DMS79 (cell line): ENCODE data around the gene FBXO42.
"Not testable (repeated sequence)": the region's sequence is repeated elsewhere in the genome, so short reads cannot be mapped to it uniquely, and the experiment has no call there.

Source experiments
- DNase-seq: peaks from one replicate; lab custom pipeline; 2025; lab: John Stamatoyannopoulos, UW

FBXO42 gene

GRCh38 chr1:16372535-16373285, 20.4 kb upstream of the FBXO42 start:
- no peak for DNase-seq

- no peak for DNase-seq
These were observed 19.4 kb upstream of the FBXO42 start for GRCh38 chr1:16371725-16372124.

DNA sequence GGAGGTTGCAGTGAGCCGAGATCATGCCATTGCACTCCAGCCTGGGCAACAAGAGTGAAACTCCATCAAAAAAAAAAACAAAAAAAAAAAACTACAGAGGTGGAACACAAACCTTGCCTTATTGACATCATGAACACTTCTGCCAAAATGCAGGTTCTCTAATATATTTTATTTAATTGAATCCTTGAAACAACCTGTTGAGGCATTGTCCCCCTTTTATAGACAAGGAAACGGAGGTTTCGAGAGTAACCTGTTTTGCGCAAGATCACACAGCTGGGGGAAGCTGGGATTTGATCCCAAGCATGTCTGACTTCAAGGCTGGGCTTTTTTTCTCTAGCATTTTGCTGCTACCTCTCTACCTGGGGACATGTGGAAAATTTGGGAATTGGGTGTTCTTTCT, 17.5 kb upstream of the FBXO42 start:
- DNase-seq: no peak

DNA sequence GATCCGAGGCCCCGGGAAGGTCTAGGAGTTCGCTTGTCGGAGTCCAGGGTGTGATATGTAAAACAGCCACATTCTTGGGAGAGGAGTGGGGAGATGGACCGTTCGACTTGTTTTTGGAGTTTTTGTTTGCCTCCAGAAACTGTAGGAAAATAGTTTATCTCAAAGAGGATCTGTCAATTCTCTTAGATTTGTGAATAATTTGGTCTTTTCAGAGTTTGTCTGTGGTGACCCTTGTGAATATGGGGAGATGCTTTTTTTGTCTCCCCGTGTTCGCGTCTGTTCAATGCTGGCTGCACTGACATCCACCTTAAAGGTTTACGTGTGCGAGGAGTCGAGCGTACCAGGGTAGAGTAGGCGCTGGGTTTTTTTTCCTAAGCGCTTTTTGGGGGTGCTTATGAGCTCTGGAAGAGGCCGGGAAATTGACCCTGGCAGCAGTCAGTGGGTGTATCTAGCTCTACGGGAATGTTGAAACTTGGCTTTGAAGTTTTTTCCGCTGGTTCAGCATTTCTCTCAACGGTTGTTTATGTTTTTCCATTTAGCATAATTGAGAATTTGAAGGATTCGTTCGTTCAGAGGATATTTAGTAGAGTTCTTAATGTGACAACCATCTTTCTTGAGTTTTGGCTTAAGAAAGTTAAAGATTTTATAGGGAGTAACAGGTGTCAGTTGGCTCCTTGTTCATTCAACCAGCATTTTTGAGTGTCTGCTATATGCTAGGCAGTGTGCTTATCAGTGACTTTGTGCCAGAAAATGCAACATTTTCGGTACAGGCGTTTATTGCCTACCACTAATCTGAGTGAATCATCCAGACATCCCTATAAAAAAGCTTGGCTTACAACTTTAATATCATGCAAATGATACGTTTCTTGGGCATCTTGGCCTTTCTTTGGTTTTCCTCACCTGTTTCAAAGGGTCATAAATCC, 15.9 kb upstream of the FBXO42 start:
- peak; percentile 7 for DNase-seq

GRCh38 chr1:16367258-16367967, 15.1 kb upstream of the FBXO42 start:
- peak; percentile 74 for DNase-seq

- peak; percentile 100 for DNase-seq
These were observed 14.5 kb upstream of the FBXO42 start, which contains the start of gene SZRD1 for GRCh38 chr1:16366722-16367257. Gene SZRD1, plus strand, starts transcription at chr1:16367242. Its CDS starts 16 bp downstream, at chr1:16367258.

DNA sequence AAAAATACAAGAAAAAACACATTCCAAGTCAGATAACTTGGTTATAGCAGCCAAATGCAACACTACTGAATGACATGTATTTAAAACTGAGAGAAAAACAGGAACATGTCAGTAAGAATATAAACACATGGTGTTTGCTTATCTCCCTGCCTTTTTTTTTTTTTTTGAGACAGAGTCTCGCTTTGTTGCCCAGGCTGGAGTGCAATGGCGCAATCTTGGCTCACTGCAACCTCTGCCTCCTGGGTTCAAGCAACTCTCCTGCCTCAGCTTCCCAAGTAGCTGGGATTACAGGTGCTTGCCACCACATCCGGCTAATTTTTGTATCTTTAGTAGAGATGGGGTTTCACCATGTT, 12.8 kb upstream of the FBXO42 start:
- not testable (repeated sequence) for DNase-seq

DNA sequence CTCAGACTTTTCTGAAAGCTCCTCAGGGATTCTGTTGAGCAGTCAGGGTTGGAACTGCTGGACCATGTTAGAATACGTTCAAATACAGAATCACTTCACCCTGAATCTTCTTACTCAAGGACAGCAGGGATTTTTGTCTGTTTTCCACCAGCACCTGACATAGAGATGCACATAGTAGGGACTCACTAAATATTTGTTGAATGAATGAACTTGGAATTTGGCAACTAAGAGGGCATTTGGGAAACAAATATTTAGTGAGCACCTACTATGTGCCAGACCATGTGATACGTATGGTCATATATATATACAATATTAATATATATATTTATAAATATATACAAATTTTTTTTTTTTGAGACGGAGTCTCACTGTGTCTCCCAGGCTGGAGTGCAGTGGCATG, 4.6 kb upstream of the FBXO42 start:
- no peak for DNase-seq

- DNase-seq: no peak
These were observed 2.3 kb upstream of the FBXO42 start for GRCh38 chr1:16354619-16355018.

GRCh38 chr1:16352842-16353535, 709 bp upstream of the FBXO42 start:
- no peak for DNase-seq

GRCh38 chr1:16351456-16351993, 755 bp downstream of the FBXO42 start:
- DNase-seq: peak; percentile 2

DNA sequence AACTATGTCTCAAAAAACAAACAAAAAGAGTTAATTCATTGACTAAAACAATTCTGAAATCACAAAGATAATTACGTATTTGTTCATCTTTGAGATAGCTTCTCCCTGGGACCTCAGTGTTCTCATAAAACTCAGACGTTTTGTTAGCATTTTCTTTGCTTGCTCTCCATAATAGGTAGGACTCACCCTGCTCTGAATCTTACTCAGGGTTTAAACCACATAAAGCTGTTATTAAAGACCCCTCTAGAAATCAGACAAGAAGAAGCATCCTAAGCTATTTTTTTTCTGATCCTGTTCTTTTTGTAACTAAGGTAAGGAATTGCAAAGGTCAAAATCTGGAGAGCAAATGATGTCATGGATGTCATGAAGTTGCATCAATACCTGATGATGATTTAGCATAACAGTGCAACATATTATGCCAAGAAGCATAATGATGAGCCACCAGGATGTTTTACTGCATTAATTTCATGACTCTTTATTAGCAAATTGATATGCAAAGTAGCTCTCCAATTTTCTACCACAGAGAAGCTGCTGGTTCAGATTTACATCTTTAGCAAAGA, 2.4 kb downstream of the FBXO42 start:
- no peak for DNase-seq

DNA sequence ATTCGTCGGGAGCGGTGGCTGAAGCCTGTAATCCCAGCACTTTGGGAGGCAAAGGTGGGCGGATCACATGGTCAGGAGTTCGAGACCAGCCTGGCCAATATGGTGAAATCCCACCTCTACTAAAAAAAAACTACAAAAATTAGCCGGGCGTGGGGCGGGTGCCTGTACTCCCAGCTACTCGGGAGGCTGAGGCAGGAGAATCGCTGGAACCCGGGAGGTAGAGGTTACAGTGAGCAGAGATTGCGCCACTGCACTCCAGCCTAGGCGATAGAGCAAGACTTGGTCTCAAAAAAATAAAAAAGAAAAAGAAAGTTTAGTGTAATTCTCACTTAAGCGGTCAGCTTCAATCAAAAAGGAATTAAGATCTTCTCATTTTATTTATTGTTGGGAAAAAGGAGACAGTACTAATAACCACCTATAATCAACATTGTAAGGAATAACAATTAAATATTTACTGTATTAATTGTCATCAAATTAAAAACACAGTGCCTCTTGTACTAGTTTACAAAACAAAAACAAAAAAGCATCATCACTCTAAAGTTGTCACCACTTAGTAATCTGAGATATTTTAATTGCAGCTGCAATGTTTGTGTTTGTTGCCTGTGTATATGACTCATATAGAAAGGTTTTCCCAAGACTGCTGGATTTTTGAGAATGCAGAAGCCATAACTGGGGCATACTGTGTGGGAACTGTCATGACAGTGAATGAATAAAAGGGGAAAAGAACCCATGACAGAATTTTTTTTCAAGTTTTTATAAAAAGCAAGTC, 3.7 kb downstream of the FBXO42 start:
- DNase-seq: no peak

DNA sequence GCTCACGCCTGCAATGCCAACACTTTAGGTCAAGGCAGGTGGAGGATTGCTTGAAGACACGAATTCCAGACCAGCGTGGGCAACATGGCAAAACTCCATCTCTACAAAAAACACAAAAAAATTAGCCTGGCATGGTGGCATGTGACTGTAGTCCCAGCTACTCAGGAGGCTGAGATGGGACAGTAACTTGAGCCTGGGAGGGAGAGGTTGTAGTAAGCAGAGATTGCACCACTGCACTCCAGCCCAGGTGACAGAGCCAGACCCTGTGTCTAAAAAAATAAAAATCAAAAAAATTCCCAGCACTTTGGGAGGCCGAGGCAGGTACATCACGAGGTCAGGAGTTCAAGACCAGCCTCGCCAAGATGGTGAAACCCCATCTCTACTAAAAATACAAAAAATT, 9.0 kb downstream of the FBXO42 start:
- DNase-seq: not testable (repeated sequence)

GRCh38 chr1:16342331-16343062, 9.8 kb downstream of the FBXO42 start:
- no peak for DNase-seq

DNA sequence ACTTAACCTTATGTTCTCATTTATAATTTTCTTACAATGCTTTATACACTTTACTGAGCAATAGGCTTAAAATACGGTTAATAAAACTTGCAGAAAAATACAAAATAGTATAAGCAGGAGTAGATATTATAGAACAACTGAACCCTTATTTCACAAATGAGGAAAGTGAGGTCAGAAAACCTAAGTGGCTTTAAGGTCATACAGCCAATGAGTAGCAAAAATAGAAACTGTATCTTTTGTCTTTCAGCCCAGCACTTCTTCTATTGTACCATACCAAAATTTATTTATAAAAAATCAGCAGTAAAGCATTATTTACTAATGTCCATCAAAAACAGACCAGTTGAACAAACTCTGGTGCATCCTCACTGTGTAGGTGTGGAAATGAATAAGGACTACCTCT, 11.6 kb downstream of the FBXO42 start:
- no peak for DNase-seq

DNA sequence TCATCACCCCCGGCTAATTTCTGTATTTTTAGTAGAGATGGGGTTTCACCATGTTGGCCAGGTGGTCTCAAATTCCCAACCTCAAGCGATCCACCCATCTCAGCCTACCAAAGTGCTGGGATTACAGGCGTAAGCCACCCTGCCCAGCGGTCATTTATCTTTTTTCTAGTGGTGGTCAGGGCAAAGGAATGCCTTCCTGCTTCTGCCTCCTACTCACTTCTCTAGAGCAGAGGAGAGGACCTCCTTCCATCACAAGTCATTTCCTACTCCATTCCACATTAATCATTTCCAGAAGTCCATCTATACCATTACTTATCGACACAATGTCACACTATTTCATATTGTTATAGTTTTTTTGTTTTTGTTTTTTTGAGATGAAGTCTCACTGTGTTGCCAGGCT, 13.3 kb downstream of the FBXO42 start:
- DNase-seq: no peak

- no peak for DNase-seq
These were observed 17.5 kb downstream of the FBXO42 start for GRCh38 chr1:16334655-16335340.

DNA sequence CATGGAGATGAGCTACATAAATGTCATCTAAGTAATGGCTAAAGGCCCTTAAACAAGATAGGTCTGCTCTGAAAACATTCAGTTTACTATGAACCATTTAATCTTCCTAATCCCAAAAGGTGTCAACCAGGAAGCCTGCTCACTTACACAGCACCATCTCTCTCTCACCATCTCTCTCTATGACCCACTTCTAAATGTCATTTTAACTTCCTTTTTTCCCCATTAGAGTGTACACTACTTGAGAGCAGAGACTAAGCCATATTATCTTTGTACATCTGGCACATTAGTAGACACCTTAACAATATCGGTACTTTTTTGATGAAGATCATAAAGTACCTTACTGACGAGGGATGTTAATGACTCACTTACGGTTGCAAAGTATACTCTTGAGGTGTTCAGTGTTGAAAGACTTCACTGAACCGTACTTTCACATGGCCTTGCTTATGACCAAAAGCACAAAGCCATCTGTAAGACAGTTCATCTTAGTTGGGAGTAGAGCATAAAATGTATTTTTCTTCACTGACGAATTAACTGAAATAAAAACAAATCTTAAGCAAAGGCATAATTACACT, 25.4 kb downstream of the FBXO42 start:
- peak; percentile 68 for DNase-seq
